Kidney epithelial cell (primary cell): ENCODE measurements around the gene CHST15. TPM values are rescaled to one million over a fixed set of nuclear protein-coding genes. Genes with fewer than 3 reads are reported as not detected.

Experiments used
- DNase-seq: peaks from one replicate; pipeline ENCODE4 v3.0.0-alpha.2; 2010; ENCODE audit warnings: low read depth
- H3K27me3 ChIP-seq: 2 replicates; pipeline ENCODE4 v1.6.0; 2011; ENCODE audit warnings: low read length; ENCODE audit not compliant: control insufficient read depth, insufficient read depth
- H3K36me3 ChIP-seq: 2 replicates; pipeline ENCODE4 v1.5.1; 2011; ENCODE audit warnings: low read length; ENCODE audit not compliant: control insufficient read depth, insufficient read depth
- H3K4me3 ChIP-seq: 2 replicates; pipeline ENCODE4 v1.5.1; 2011; ENCODE audit warnings: low read depth, mild to moderate bottlenecking, control low read depth, low read length
- CTCF ChIP-seq: IDR thresholded peaks from 2 replicates; pipeline ENCODE4 v1.5.1; 2011; ENCODE audit warnings: mild to moderate bottlenecking, moderate library complexity, low read length, control low read depth, inconsistent platforms; ENCODE audit not compliant: insufficient read depth, poor library complexity, severe bottlenecking
- total RNA-seq: library from RNA; depleted of rRNA; stranded (reverse); fragments of >200 nt; gene quantifications from 2 replicates; pipeline ENCODE4 v1.2.3, GENCODE V29; 2015

CHST15 gene
- total RNA-seq, 1 donor from 2014 or later, result 18.1 TPM

- no peak for DNase-seq
- Histone ChIP-seq H3K27me3 (peaks cover 2% of the 10 kb centered on the region), H3K36me3 (no peaks in the 10 kb centered on the region), H3K4me3 (no peak overlapping the region)
- no peak for TF ChIP-seq CTCF
These were observed 23.5 kb upstream of the CHST15 start for GRCh38 chr10:124116771-124117510.

- Histone ChIP-seq H3K36me3 (no peaks in the 10 kb centered on the region), H3K4me3 (no peak overlapping the region), H3K27me3 (peaks cover 5% of the 10 kb centered on the region)
- DNase-seq, result no peak
- no peak for TF ChIP-seq CTCF
These were observed 21.3 kb upstream of the CHST15 start for GRCh38 chr10:124114696-124115095.

- Histone ChIP-seq H3K36me3 (no peaks in the 10 kb centered on the region), H3K4me3 (no peak overlapping the region), H3K27me3 (peaks cover 5% of the 10 kb centered on the region)
- TF ChIP-seq CTCF, result no peak
- no peak for DNase-seq
These were observed 19.6 kb upstream of the CHST15 start for GRCh38 chr10:124112891-124113580.

GRCh38 chr10:124110882-124111281 is 17.5 kb upstream of the CHST15 start:
- Histone ChIP-seq H3K27me3 (peaks cover 5% of the 10 kb centered on the region), H3K4me3 (no peak overlapping the region), H3K36me3 (no peaks in the 10 kb centered on the region)
- no peak for DNase-seq
- TF ChIP-seq CTCF, result no peak

GRCh38 chr10:124109261-124109660 is 15.9 kb upstream of the CHST15 start:
- TF ChIP-seq CTCF, result no peak
- H3K36me3 ChIP-seq, result no peaks in the 10 kb centered on the region
- H3K4me3 ChIP-seq, result no peak overlapping the region
- no peak for DNase-seq
- H3K27me3 ChIP-seq, result peaks cover 5% of the 10 kb centered on the region
